GM21825 (cell line): ENCODE results near the gene GBGT1.
"Not testable (repeated sequence)": the region's sequence is repeated elsewhere in the genome, so short reads cannot be mapped to it uniquely, and the experiment has no call there.

ENCODE experiments used
- ATAC-seq: cut with Tn5 transposase; IDR thresholded peaks from one replicate; pipeline ENCODE4 v1.9.1; 2021; ENCODE audit warnings: mild to moderate bottlenecking, moderate library complexity; ENCODE audit not compliant: unreplicated experiment

The GBGT1 gene

GRCh38 chr9:133199648-133200321 is 36.1 kb upstream of the GBGT1 start:
- ATAC-seq, result no peak

- no peak for ATAC-seq
Observed at GRCh38 chr9:133195029-133195428, 31.3 kb upstream of the GBGT1 start.

DNA sequence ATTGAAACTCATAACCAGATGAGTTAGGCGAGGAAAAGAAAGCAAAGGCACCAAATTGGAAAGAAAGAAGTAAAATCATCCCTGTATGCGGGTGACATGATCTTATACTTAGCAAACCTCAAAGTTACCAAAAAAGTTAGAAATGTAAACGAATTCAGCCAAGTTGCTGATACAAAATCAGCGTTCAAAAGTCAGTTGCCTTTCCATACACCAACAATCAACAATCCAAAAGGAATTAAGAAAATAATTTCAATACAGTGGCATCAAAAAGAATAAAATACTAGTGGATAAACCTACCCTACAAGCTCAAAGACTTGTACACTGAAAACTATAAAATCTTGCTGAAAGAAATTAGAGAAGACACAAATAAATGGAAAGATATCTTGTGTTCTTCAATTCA is 30.9 kb upstream of the GBGT1 start:
- ATAC-seq, result no peak

DNA sequence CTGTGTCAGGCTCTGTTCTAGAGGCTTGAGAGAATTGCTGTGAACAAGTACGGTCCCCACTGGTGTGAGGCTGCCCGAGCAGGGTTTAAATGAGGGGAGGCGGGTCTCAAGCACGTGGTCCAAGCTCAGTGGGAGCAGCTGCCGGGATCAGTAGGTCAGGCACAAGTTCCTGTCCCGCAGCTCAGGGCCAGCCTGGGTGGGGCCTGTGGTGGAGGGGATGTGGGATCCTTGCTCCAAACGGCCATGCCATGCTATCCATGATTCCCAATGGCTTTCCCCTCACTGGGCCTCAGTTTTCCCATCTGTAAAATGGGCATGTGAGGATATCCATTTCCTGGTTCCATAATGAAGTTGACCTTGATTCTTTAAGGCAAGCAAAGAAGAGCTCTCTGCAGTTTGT is 28.3 kb upstream of the GBGT1 start:
- ATAC-seq, result no peak

GRCh38 chr9:133189826-133190225 is 26.1 kb upstream of the GBGT1 start:
- no peak for ATAC-seq

- no peak for ATAC-seq
Observed at GRCh38 chr9:133188843-133189180, 25.1 kb upstream of the GBGT1 start.

DNA sequence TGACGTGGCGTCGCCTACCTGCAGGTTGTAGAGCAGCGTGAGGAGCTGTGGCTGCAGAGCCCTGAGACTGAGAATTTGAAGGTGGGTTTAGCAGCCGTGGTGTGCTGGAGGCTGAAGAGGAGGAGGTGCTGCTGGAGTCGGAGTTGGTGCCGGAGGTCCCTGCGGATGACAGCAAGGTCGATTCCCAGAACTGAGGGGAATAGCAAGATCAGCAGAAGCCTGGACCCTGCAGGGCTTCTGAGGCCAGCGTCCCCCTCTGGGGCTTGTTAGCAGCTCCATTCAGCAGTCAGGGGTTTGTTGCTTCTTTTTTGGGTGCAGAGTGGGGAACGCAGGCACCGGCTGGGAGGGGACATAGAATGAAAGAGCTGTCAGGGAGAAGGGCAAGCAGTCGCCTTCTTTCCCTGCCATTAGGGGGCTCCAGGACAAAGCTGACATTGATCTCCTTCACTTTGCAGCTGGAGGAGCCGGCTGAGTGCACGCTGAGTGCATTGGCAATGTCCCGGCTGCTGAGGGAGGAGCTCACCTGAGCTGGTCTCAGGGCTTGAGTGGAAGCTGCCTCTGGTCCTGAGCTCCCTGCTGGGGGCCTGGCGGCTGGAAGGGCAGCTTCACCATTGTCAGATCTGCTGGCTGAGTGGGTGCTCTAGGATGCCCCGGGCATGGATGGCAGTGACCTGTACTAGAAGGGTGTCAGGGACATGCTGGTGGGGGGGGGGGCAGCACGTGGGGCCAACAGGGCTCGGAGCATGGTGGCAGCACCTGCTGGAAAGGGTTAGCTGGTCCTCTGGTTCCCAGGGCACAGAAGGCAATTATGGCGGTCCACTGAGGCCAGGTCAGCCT is 24.5 kb upstream of the GBGT1 start:
- no peak for ATAC-seq

DNA sequence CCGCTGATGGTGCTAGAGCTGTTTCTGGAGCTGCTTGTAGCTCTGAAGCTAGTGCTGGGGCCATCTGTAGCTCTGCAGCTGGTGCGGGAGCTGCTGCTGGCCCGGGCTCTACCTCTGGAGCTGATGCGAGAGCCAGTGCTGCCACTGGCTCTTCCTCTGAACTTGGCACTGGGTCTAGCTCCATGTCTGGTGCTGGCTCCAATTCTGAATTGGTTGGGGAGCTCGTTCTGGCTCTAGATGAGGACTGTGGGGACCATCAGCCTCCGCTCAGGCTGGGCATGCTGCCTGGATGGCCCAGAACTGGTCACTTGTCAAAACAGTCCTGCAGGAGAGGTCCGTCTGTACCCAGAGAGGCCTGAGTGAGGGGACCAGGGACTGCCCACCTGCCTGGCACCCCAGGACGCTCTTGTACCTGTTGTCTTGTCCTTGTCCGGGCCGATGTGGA is 23.9 kb upstream of the GBGT1 start:
- ATAC-seq, result no peak

GRCh38 chr9:133186736-133187135 is 23.0 kb upstream of the GBGT1 start:
- ATAC-seq, result no peak

- no peak for ATAC-seq
Observed at GRCh38 chr9:133184971-133185370, 21.3 kb upstream of the GBGT1 start.

GRCh38 chr9:133182151-133182550 is 18.4 kb upstream of the GBGT1 start:
- ATAC-seq, result no peak

- ATAC-seq, result no peak
Observed at GRCh38 chr9:133181561-133181960, 17.8 kb upstream of the GBGT1 start.

GRCh38 chr9:133180953-133181352 is 17.2 kb upstream of the GBGT1 start:
- no peak for ATAC-seq

- ATAC-seq, result no peak
Observed at GRCh38 chr9:133173056-133173455, 9.3 kb upstream of the GBGT1 start.

DNA sequence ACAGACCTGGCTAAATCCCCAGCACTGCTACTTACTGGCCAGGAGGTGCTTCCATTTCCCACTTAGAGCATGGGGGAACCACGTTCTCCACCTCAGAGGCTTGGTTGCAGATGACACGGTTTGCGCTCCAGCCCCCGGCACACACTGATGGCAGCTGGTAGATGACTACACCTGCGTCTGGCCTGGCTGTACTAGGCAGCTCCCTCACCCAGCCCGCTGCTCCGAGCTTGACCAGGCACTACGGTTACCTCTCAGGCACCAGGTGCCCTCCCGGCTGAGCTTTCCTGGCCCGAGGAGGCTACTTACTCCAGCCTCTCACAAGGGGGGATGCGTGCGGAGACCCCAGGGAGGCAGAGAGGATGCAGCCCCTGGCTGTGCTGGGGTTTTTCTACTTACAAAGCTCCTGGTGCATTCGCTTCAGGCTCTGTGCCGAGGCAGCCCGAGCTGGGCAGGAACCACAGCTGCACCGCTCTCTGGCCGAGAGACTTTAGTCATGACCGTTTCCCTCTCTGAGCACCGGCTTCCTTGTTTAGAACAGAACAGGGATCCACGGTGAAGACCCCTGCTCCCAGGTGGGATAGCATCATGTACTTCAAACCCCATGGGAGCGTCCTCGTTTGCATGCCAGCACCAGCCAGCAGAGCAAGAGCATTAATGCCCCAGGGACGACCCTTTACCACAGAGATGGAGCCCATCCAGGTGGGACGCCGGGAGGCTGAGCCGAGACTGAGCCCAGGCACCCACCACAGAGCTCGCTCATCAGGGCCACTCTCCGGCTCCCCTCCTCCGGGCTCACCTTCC is 7.6 kb upstream of the GBGT1 start:
- ATAC-seq, result no peak

GRCh38 chr9:133170716-133171115 is 7.0 kb upstream of the GBGT1 start:
- no peak for ATAC-seq

- not testable (repeated sequence) for ATAC-seq
Observed at GRCh38 chr9:133169687-133170086, 6.0 kb upstream of the GBGT1 start.

- ATAC-seq, result no peak
Observed at GRCh38 chr9:133169102-133169501, 5.4 kb upstream of the GBGT1 start.

DNA sequence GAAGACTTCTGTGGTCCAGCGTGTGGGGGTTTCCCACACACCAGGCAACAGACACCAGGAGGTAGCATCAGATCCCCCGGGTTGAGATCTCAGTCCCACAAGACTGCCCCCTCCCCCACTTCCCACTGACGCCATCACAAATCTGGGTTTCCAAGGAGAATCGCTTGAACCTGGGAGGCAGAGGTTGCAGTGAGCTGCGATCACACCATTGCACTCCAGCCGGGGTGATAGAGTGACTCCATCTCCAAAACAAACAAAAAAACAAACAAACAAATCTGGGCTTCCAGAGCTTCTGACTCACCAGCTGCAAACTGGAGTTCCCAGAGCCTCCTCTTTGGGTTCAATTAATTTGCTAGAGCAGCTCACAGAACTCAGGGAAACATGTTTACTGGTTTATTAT is 4.7 kb upstream of the GBGT1 start:
- no peak for ATAC-seq

DNA sequence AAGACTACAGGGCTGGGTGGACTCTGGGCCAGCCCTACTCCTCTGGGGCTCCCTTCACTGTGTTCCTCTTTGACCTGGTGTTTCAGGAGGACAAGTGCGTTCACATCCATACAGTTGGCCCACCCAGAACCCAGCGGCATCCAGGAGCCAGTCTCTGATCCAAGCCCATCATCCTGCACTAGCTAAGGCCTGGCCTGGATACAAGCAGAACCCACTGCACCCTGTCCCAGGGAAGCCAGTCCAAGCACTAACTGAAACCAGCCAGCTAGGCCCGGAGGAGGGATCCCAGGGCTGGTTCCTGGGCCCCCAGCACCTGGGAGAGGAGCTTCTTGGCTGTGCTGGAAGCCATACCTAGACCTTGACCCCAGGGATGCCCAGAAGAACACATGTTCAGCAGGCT is 4.1 kb upstream of the GBGT1 start:
- ATAC-seq, result no peak

DNA sequence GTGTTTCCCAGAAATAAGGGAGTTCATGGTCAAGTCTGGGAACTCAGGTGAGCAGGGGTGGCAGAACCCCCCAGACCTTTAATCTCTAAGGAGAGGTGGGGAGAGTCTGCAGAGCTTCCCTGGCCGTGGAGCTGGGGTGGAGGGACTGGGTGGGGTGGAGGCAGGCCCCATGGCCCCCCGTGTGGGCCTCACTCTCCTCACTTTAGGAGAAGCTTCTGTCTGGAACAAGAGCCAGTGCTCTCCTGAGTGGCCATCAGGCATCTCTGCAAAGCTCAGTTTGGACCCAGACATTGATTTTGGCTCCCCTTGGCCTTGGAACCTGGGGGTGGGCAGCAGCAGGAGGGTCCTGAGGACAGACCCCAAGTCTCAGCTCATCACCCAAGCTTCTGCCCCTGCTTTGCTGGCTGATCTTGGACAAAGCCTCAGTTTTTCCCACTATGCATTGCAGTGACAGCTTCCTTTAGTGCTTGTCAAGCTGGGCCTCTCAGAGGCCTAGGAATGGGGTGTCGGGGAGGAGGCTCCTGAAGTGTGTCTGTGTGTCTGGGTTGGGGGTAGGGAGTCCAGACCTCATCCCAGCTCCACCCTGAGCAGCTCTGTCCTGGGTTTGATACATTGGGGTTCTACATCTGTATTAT is 3.5 kb upstream of the GBGT1 start:
- ATAC-seq, result no peak
